GM12878 (cell line): ENCODE measurements around the gene SNTA1. TPM values are rescaled to one million over a fixed set of nuclear protein-coding genes. Genes with fewer than 3 reads are reported as not detected.

Experiments
- ATAC-seq: fragments of 200-7000 bp; cut with Tn5 transposase; 3 replicates; pipeline ENCODE4 v1.9.1; 2020; ENCODE audit warnings: mild to moderate bottlenecking, moderate library complexity
- BruUV-seq: library from RNA; stranded (reverse); fragments of 400-500 nt; replicated peaks from 2 replicates; lab custom pipeline; 2021; lab: Mats Ljungman, UMichigan
- CTCF ChIA-PET: fragments of 300-600 bp; sonication (Branson Sonifier 250); formaldehyde crosslinking; extraction: SDS; loops from one replicate; lab custom pipeline; 2021; ENCODE audit warnings: inconsistent platforms; lab: Yijun Ruan, JAX
- POLR2A ChIA-PET: fragments of 350-600 bp; formaldehyde crosslinking; extraction: SDS; loops from one replicate; lab custom pipeline; 2021; ENCODE audit warnings: inconsistent platforms; lab: Charles Lee
- RAD21 ChIA-PET: fragments of 300-600 bp; sonication (Branson Sonifier 250); formaldehyde crosslinking; loops from one replicate; lab custom pipeline; 2023; ENCODE audit warnings: antibody characterized with exemption; ENCODE audit not compliant: unreplicated experiment; lab: Charles Lee
- SMC1A ChIA-PET: fragments of 300-600 bp; sonication (Branson Sonifier 250); formaldehyde crosslinking; loops from one replicate; lab custom pipeline; 2023; ENCODE audit not compliant: unreplicated experiment, uncharacterized antibody; lab: Charles Lee
- DNase-seq: peaks from one replicate; pipeline ENCODE4 v3.0.0-alpha.2; 2011; ENCODE audit warnings: low read depth, low spot score
- FAIRE-seq: peaks from 3 replicates; lab custom pipeline; 2011; peaks lifted over from hg19 to GRCh38; lab: Jason Lieb, UNC
- H2AFZ ChIP-seq: 2 replicates; pipeline ENCODE4 v1.6.0; 2011; ENCODE audit warnings: low read depth, low read length, control low read depth; ENCODE audit not compliant: control insufficient read depth
- H3K27ac ChIP-seq: 2 replicates; pipeline ENCODE4 v1.5.1; 2011; ENCODE audit warnings: control low read depth; ENCODE audit not compliant: control insufficient read depth, insufficient read depth
- H3K27me3 ChIP-seq, 2 experiments: replicated peaks in 1 of 2; 2 replicates each; pipeline versions ENCODE4 v1.6.0 to v1.6.1; 2011; ENCODE audit warnings: low read length in 1 of 2; ENCODE audit not compliant: control insufficient read depth in 2 of 2, insufficient read depth in 2 of 2
- H3K36me3 ChIP-seq, 2 experiments: 2 replicates each; pipeline ENCODE4 v1.5.1; 2011; ENCODE audit warnings: low read length in 1 of 2; ENCODE audit not compliant: control insufficient read depth in 2 of 2, insufficient read depth in 2 of 2
- H3K4me1 ChIP-seq: 2 replicates; pipeline ENCODE4 v1.6.1; 2011; ENCODE audit warnings: mild to moderate bottlenecking, low read length, moderate library complexity, mixed read lengths; ENCODE audit not compliant: control insufficient read depth, insufficient read depth
- H3K4me2 ChIP-seq: 2 replicates; pipeline ENCODE4 v1.6.0; 2011; ENCODE audit warnings: control low read depth; ENCODE audit not compliant: control insufficient read depth, insufficient read depth
- H3K4me3 ChIP-seq: fragments of 200-600 bp; sonication (generic); 2 replicates; pipeline ENCODE4 v1.5.1; 2016
- H3K79me2 ChIP-seq: 2 replicates; pipeline ENCODE4 v1.6.0; 2011; ENCODE audit warnings: low read length; ENCODE audit not compliant: control insufficient read depth, insufficient read depth
- H3K9ac ChIP-seq: 2 replicates; pipeline ENCODE4 v1.8.0; 2011; ENCODE audit warnings: low read length, control low read depth, mixed read lengths; ENCODE audit not compliant: control insufficient read depth, insufficient read depth
- H3K9me3 ChIP-seq: replicated peaks from 3 replicates; pipeline ENCODE4 v1.5.1; 2011; ENCODE audit warnings: mild to moderate bottlenecking, low read length; ENCODE audit not compliant: control insufficient read depth, insufficient read depth
- H4K20me1 ChIP-seq: 2 replicates; pipeline ENCODE4 v1.6.0; 2011; ENCODE audit not compliant: control insufficient read depth, insufficient read depth
- BCL11A ChIP-seq: IDR thresholded peaks from 2 replicates; pipeline ENCODE4 v1.6.1; 2011; ENCODE audit warnings: low read depth, low read length
- LARP7 ChIP-seq: fragments of 450-650 bp; IDR thresholded peaks from 2 replicates; pipeline ENCODE4 v1.6.1; 2017; ENCODE audit warnings: mild to moderate bottlenecking
- POLR2AphosphoS2 ChIP-seq: IDR thresholded peaks from 2 replicates; pipeline ENCODE4 v1.6.1; 2011; ENCODE audit warnings: low read depth, mild to moderate bottlenecking, low read length, improper control_type of control experiment, moderate library complexity
- TARDBP ChIP-seq: IDR thresholded peaks from 2 replicates; pipeline ENCODE4 v1.6.1; 2016; ENCODE audit warnings: borderline replicate concordance
- TBL1XR1 ChIP-seq: IDR thresholded peaks from 2 replicates; pipeline ENCODE4 v1.6.1; 2012; ENCODE audit warnings: low read depth, low read length, improper control_type of control experiment
- TCF12 ChIP-seq: IDR thresholded peaks from 2 replicates; pipeline ENCODE4 v1.6.1; 2011; ENCODE audit warnings: low read depth, mild to moderate bottlenecking, low read length
- ZNF274 ChIP-seq: IDR thresholded peaks from one replicate; pipeline ENCODE4 v1.8.0; 2011; ENCODE audit not compliant: insufficient read length, insufficient read depth
- WGBS: methylation state at CpG from one replicate; pipeline ENCODE4 v1.1.6; 2016; ENCODE audit warnings: low lambda C conversion rate; ENCODE audit not compliant: insufficient replicate concordance, insufficient coverage; ENCODE audit errors: missing lambda C conversion rate; 5-methylcytosine and 5-hydroxymethylcytosine counted together
- in situ Hi-C: fragments of 300-500 bp; cut with MboI; formaldehyde crosslinking; loops from 9 replicates; pipeline ENCODE4 v1.14.3; 2018; ENCODE audit warnings: mixed read lengths
- intact Hi-C: fragments of 100-400 bp; cut with micrococcal nuclease; formaldehyde crosslinking; loops from one replicate; pipeline ENCODE4 v1.14.2; 2022; ENCODE audit not compliant: unreplicated experiment
- polyA plus RNA-seq, 11 experiments: library from polyadenylated mRNA; depleted of rRNA in 4 of 11; unstranded in 6 of 11; stranded (reverse) in 5 of 11; fragments of >200 nt; fragmentation: Nextera tagmentation in 4 of 11; fragmentation: Illumina TruSeq in 1 of 11; extraction: Ambion mirVana in 4 of 11; extraction: Trizol in 1 of 11; gene quantifications; 1 replicate in 1 of 11; 2 replicates in 10 of 11; pipeline versions ENCODE4 v1.2.1 to v1.2.3, GENCODE V29; 2011 to 2016; ENCODE audit warnings: inconsistent platforms in 2 of 11, missing spikeins in 2 of 11, low read depth in 1 of 11
- total RNA-seq, 4 experiments: library from RNA; depleted of rRNA in 3 of 4; stranded (reverse); fragments of >200 nt in 3 of 4; fragmentation: Illumina TruSeq in 1 of 4; extraction: Trizol in 1 of 4; gene quantifications; 2 replicates each; pipeline versions ENCODE4 v1.2.1 to v1.2.3, GENCODE V29; 2013 to 2021
- TF ChIP-seq, protein P1 (sequence below): fragments of 450-650 bp; IDR thresholded peaks from 2 replicates; pipeline ENCODE4 v1.6.1; 2018; ENCODE audit warnings: borderline replicate concordance, mild to moderate bottlenecking; ENCODE audit not compliant: partially characterized antibody

The SNTA1 gene
- total and polyA plus RNA-seq, 10 of the 15 experiments (the other 5 are each of a cell fraction or from before 2014, with no cell fraction given) = 0.26 to 5.1 (median 1.8) TPM

DNA sequence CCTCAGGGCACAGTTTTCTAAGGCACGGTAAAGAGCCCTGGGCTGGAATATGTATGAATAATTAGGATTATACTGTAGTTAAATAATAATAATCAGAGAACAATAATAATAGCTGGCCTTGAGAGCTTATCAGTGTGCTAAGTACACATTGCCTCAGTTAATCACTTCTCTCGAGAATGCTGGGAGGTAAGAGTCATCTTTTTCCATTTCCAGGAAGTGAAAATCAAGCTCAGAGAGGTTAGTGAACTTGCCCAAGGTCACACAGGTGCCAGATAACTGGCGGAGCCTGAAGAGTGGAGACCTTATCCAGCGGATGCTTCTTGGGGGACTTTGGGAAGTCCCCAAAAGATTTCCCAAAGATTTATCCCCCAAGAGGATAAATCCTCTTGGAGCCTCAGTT, 26.9 kb upstream of the SNTA1 start (continued):
- TF ChIP-seq TBL1XR1 (no peak), ZNF274 (no peak)
- TF ChIP-seq, protein P1, sequence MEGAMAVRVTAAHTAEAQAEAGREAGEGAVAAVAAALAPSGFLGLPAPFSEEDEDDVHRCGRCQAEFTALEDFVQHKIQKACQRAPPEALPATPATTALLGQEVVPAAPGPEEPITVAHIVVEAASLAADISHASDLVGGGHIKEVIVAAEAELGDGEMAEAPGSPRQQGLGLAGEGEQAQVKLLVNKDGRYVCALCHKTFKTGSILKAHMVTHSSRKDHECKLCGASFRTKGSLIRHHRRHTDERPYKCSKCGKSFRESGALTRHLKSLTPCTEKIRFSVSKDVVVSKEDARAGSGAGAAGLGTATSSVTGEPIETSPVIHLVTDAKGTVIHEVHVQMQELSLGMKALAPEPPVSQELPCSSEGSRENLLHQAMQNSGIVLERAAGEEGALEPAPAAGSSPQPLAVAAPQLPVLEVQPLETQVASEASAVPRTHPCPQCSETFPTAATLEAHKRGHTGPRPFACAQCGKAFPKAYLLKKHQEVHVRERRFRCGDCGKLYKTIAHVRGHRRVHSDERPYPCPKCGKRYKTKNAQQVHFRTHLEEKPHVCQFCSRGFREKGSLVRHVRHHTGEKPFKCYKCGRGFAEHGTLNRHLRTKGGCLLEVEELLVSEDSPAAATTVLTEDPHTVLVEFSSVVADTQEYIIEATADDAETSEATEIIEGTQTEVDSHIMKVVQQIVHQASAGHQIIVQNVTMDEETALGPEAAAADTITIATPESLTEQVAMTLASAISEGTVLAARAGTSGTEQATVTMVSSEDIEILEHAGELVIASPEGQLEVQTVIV = no peak

DNA sequence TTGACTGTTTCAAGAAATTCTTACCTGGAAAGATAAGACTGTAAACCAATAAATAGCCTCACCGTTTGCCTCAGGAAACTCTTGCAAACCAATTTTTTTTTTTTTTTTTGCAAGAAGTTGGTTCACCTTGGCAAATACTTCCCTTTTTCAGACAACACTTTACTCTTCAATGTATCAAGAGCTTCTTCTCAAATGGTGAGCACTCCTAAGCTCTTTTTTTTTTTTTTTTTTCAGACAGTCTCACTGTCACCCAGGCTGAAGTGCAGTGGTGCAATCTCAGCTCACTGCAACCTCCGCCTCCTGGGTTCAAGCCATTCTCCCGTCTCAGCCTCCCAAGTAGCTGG, 22.7 kb upstream of the SNTA1 start:
- H3K4me3 ChIP-seq = no peak overlapping the region
- H3K27ac ChIP-seq = no peak overlapping the region
- no peaks in the 10 kb centered on the region for H3K9me3 ChIP-seq
- intact Hi-C loops = no loop called here
- SMC1A ChIA-PET = interaction anchor here (0.6 kb wide), 1 partner anchor 142 kb away, joined by 4 read pairs; no protein-coding TSS in a partner anchor
- no peaks in the 10 kb centered on the region for H3K27me3 ChIP-seq
- RAD21 ChIA-PET = interaction anchor here (0.6 to 0.7 kb wide), 3 partner anchors 50 to 200 kb away, joined by 3 to 4 read pairs (median 3); partner anchors contain the start of gene ACTL10
- 32% methylated on average over 2 of the region's 3 CpGs for WGBS
- TF ChIP-seq LARP7 (no peak), POLR2AphosphoS2 (no peak), BCL11A (no peak), TARDBP (no peak), TCF12 (no peak)
- H3K4me1 ChIP-seq = 0 out of 2 replicates have a peak, but pooled peaks cover 4% of the 10 kb centered on the region
- no peaks in the 10 kb centered on the region for H3K79me2 ChIP-seq
- H3K9ac ChIP-seq = no peak overlapping the region
- CTCF ChIA-PET = interaction anchor here (0.7 to 1.3 kb wide), 4 partner anchors 9 to 202 kb away, joined by 3 read pairs; partner anchors contain the start of gene CBFA2T2
- no peaks in the 10 kb centered on the region for H4K20me1 ChIP-seq
- no TSS peak for BruUV-seq
- H2AFZ ChIP-seq = no peak overlapping the region
- POLR2A ChIA-PET = interaction anchor here (0.6 kb wide), 6 partner anchors 19 to 201 kb away, joined by 3 to 5 read pairs (median 4); no protein-coding TSS in a partner anchor
- no peaks in the 10 kb centered on the region for H3K36me3 ChIP-seq
- H3K4me2 ChIP-seq = no peak overlapping the region
- FAIRE-seq (no peak), ATAC-seq (no peak), DNase-seq (no peak)
- in situ Hi-C loops = no loop called here
